Neural cell (in vitro differentiated cells): Measurements from ENCODE around the gene ME1. TPM values are rescaled to one million over a fixed set of nuclear protein-coding genes. Genes with fewer than 3 reads are reported as not detected.

Experiments
- H2AFZ ChIP-seq: fragments of 200-600, 300-800 bp; sonication (generic), shearing (Covaris generic); 2 replicates; pipeline ENCODE4 v1.6.0; 2014; ENCODE audit warnings: low read depth, mild to moderate bottlenecking, antibody characterized with exemption, low read length, moderate library complexity
- H3F3A ChIP-seq: fragments of 200-600 bp; shearing (Covaris generic); 2 replicates; pipeline ENCODE4 v1.6.1; 2016; ENCODE audit warnings: mild to moderate bottlenecking, moderate library complexity, mixed read lengths, antibody characterized with exemption, low read length; ENCODE audit not compliant: insufficient read depth, poor library complexity, severe bottlenecking
- H3K27ac ChIP-seq: fragments of 200-600, 300-800 bp; sonication (generic), shearing (Covaris generic); 2 replicates; pipeline ENCODE4 v1.5.1; 2014; ENCODE audit warnings: mild to moderate bottlenecking, low read length, moderate library complexity
- H3K27me3 ChIP-seq: fragments of 300-800, 200-600 bp; sonication (generic), shearing (Covaris generic); 2 replicates; pipeline ENCODE4 v1.6.0; 2014; ENCODE audit warnings: mild to moderate bottlenecking, low read depth, low read length, moderate library complexity; ENCODE audit not compliant: insufficient read depth
- H3K36me3 ChIP-seq: fragments of 300-800, 200-600 bp; sonication (generic), shearing (Covaris generic); 2 replicates; pipeline ENCODE4 v1.5.1; 2014; ENCODE audit warnings: mild to moderate bottlenecking, antibody characterized with exemption, low read length, moderate library complexity; ENCODE audit not compliant: insufficient read depth
- H3K4me2 ChIP-seq: fragments of 300-800, 200-600 bp; sonication (generic), shearing (Covaris generic); 2 replicates; pipeline ENCODE4 v1.6.0; 2014; ENCODE audit warnings: mild to moderate bottlenecking, low read length
- H3K4me3 ChIP-seq: fragments of 300-800, 200-600 bp; sonication (generic), shearing (Covaris generic); 2 replicates; pipeline ENCODE4 v1.5.1; 2014; ENCODE audit warnings: mild to moderate bottlenecking, low read length, moderate library complexity
- H3K79me2 ChIP-seq: fragments of 200-600 bp; shearing (Covaris generic); replicated peaks from 2 replicates; pipeline ENCODE4 v1.6.0; 2014; ENCODE audit warnings: mild to moderate bottlenecking, low read length, moderate library complexity; ENCODE audit not compliant: insufficient read depth
- H3K9ac ChIP-seq: fragments of 300-800, 200-600 bp; sonication (generic), shearing (Covaris generic); 2 replicates; pipeline ENCODE4 v1.6.1; 2016; ENCODE audit warnings: mild to moderate bottlenecking, low read length, mixed read lengths
- H3K9me2 ChIP-seq: fragments of 200-600 bp; shearing (Covaris generic); 2 replicates; pipeline ENCODE4 v1.6.1; 2016; ENCODE audit warnings: mild to moderate bottlenecking, low read length, mixed read lengths; ENCODE audit not compliant: insufficient read depth
- H3K9me3 ChIP-seq: fragments of 200-600, 300-800 bp; sonication (generic), shearing (Covaris generic); 2 replicates; pipeline ENCODE4 v1.6.1; 2016; ENCODE audit warnings: mild to moderate bottlenecking, mixed run types, low read length, moderate library complexity, mixed read lengths
- H4K20me1 ChIP-seq: fragments of 200-600 bp; shearing (Covaris generic); 2 replicates; pipeline ENCODE4 v1.6.1; 2016; ENCODE audit warnings: mild to moderate bottlenecking, mixed run types; ENCODE audit not compliant: insufficient read depth
- EP300 ChIP-seq: fragments of 450-650 bp; conservative IDR thresholded peaks from 2 replicates; pipeline ENCODE4 v1.6.1; 2014; ENCODE audit warnings: antibody characterized with exemption, mild to moderate bottlenecking, moderate library complexity; ENCODE audit not compliant: poor library complexity, severe bottlenecking
- EZH2 ChIP-seq: fragments of 200-600, 300-800 bp; shearing (Covaris generic), sonication (generic); IDR thresholded peaks from 2 replicates; pipeline ENCODE4 v1.6.1; 2014; ENCODE audit warnings: antibody characterized with exemption, low read length, borderline replicate concordance, mild to moderate bottlenecking; ENCODE audit not compliant: insufficient read depth, poor library complexity, severe bottlenecking
- MXI1 ChIP-seq: fragments of 450-650 bp; conservative IDR thresholded peaks from 2 replicates; pipeline ENCODE4 v1.6.1; 2014; ENCODE audit warnings: antibody characterized with exemption, mild to moderate bottlenecking; ENCODE audit not compliant: poor library complexity, severe bottlenecking
- POLR2AphosphoS5 ChIP-seq: IDR thresholded peaks from 2 replicates; pipeline ENCODE4 v1.6.1; 2012
- RAD21 ChIP-seq: fragments of 450-650 bp; conservative IDR thresholded peaks from 2 replicates; pipeline ENCODE4 v1.6.1; 2014; ENCODE audit warnings: antibody characterized with exemption, mild to moderate bottlenecking, moderate library complexity
- SMC3 ChIP-seq: fragments of 450-650 bp; conservative IDR thresholded peaks from 2 replicates; pipeline ENCODE4 v1.6.1; 2014; ENCODE audit warnings: antibody characterized with exemption, mild to moderate bottlenecking, moderate library complexity; ENCODE audit not compliant: poor library complexity
- TAF1 ChIP-seq: IDR thresholded peaks from 2 replicates; pipeline ENCODE4 v1.6.1; 2012; ENCODE audit warnings: low read depth
- polyA plus RNA-seq: library from polyadenylated mRNA; depleted of rRNA; stranded (reverse); fragments of >200 nt; gene quantifications from 2 replicates; pipeline ENCODE4 v1.2.3, GENCODE V29; 2014
- TF ChIP-seq, protein P1 (sequence below): fragments of 450-650 bp; IDR thresholded peaks from 2 replicates; pipeline ENCODE4 v1.5.1; 2014; ENCODE audit warnings: antibody characterized with exemption, mild to moderate bottlenecking, moderate library complexity; ENCODE audit not compliant: poor library complexity, severe bottlenecking
- TF ChIP-seq, protein P2 (sequence below): IDR thresholded peaks from 2 replicates; pipeline ENCODE4 v1.6.1; 2012; ENCODE audit warnings: borderline replicate concordance

Gene ME1
- polyA plus RNA-seq, 1 donor from 2014 or later: 0.09 TPM

DNA sequence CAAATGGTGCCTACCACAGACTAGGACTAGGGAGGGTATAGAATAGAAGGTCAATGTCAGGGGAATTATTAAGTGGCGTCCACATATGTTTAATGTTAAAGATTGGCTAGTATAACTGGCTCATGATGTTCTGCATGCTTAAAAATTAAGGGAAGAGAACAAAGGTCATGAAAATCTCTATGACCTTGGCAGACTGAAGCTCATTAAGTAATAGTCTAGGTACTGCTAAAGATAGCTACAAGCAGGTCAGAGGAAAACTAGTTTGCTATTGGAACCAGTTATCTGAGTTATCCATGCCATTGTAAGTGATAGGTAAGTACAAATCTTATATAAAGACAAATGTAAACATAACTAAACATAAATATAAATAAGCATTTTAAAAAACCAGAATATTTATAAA lies 48.5 kb upstream of the ME1 start:
- Histone ChIP-seq H3K27me3 (no peaks in the 10 kb centered on the region), H3K27ac (no peak overlapping the region), H3K79me2 (no peaks in the 10 kb centered on the region), H3K9me2 (no peaks in the 10 kb centered on the region), H3K36me3 (no peaks in the 10 kb centered on the region), H3F3A (no peaks in the 10 kb centered on the region), H3K4me3 (no peak overlapping the region), H4K20me1 (no peaks in the 10 kb centered on the region), H2AFZ (no peak overlapping the region), H3K9me3 (no peaks in the 10 kb centered on the region), H3K9ac (no peak overlapping the region), H3K4me2 (no peak overlapping the region)
- no peak for TF ChIP-seq RAD21
- TF ChIP-seq POLR2AphosphoS5: no peak
- TF ChIP-seq, protein P1, sequence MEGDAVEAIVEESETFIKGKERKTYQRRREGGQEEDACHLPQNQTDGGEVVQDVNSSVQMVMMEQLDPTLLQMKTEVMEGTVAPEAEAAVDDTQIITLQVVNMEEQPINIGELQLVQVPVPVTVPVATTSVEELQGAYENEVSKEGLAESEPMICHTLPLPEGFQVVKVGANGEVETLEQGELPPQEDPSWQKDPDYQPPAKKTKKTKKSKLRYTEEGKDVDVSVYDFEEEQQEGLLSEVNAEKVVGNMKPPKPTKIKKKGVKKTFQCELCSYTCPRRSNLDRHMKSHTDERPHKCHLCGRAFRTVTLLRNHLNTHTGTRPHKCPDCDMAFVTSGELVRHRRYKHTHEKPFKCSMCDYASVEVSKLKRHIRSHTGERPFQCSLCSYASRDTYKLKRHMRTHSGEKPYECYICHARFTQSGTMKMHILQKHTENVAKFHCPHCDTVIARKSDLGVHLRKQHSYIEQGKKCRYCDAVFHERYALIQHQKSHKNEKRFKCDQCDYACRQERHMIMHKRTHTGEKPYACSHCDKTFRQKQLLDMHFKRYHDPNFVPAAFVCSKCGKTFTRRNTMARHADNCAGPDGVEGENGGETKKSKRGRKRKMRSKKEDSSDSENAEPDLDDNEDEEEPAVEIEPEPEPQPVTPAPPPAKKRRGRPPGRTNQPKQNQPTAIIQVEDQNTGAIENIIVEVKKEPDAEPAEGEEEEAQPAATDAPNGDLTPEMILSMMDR: no peak
- no peak for TF ChIP-seq EP300
- TF ChIP-seq, protein P2, sequence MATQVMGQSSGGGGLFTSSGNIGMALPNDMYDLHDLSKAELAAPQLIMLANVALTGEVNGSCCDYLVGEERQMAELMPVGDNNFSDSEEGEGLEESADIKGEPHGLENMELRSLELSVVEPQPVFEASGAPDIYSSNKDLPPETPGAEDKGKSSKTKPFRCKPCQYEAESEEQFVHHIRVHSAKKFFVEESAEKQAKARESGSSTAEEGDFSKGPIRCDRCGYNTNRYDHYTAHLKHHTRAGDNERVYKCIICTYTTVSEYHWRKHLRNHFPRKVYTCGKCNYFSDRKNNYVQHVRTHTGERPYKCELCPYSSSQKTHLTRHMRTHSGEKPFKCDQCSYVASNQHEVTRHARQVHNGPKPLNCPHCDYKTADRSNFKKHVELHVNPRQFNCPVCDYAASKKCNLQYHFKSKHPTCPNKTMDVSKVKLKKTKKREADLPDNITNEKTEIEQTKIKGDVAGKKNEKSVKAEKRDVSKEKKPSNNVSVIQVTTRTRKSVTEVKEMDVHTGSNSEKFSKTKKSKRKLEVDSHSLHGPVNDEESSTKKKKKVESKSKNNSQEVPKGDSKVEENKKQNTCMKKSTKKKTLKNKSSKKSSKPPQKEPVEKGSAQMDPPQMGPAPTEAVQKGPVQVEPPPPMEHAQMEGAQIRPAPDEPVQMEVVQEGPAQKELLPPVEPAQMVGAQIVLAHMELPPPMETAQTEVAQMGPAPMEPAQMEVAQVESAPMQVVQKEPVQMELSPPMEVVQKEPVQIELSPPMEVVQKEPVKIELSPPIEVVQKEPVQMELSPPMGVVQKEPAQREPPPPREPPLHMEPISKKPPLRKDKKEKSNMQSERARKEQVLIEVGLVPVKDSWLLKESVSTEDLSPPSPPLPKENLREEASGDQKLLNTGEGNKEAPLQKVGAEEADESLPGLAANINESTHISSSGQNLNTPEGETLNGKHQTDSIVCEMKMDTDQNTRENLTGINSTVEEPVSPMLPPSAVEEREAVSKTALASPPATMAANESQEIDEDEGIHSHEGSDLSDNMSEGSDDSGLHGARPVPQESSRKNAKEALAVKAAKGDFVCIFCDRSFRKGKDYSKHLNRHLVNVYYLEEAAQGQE: no peak
- TF ChIP-seq EZH2: no peak
- TF ChIP-seq SMC3: no peak
- TF ChIP-seq TAF1: no peak
- no peak for TF ChIP-seq MXI1

DNA sequence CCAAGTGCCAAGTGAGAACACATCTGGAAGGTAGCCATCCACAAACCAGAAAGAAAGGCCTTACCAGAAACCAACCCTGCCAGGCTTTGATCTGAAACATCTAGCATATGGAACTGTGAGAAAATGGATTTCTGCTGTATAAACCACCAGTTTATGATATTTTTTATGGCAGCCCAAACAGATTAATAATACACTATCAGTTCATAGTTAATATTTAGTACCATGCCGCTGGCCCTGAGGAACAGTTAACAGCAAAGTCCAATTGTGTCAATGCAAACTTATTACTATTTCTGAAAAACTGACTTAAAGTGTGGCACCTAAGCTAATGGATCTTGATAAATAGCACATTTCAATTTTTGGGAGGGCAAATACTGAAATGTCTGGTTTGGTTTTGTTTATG lies 46.1 kb upstream of the ME1 start:
- Histone ChIP-seq H3K27ac (no peak overlapping the region), H3K9me2 (no peaks in the 10 kb centered on the region), H3K9ac (no peak overlapping the region), H3K9me3 (no peaks in the 10 kb centered on the region), H3K4me3 (no peak overlapping the region), H3K4me2 (no peak overlapping the region), H3F3A (no peaks in the 10 kb centered on the region), H3K27me3 (no peaks in the 10 kb centered on the region), H2AFZ (no peak overlapping the region), H3K79me2 (no peaks in the 10 kb centered on the region), H4K20me1 (no peaks in the 10 kb centered on the region), H3K36me3 (no peaks in the 10 kb centered on the region)
- TF ChIP-seq MXI1 (no peak), TAF1 (no peak), POLR2AphosphoS5 (no peak), SMC3 (no peak), EP300 (no peak), RAD21 (no peak), EZH2 (no peak)
- TF ChIP-seq, protein P2: no peak
- TF ChIP-seq, protein P1: no peak
